Measurements from ENCODE around the gene KASH5. TPM values are rescaled to one million over a fixed set of nuclear protein-coding genes. Genes with fewer than 3 reads are reported as not detected.
"Not testable (repeated sequence)": the region's sequence is repeated elsewhere in the genome, so short reads cannot be mapped to it uniquely, and the experiment has no call there.

The KASH5 gene
- total and polyA plus RNA-seq, 4 experiments from 2014 or later = 0.23 to 0.69 TPM; not detected in 2

DNA sequence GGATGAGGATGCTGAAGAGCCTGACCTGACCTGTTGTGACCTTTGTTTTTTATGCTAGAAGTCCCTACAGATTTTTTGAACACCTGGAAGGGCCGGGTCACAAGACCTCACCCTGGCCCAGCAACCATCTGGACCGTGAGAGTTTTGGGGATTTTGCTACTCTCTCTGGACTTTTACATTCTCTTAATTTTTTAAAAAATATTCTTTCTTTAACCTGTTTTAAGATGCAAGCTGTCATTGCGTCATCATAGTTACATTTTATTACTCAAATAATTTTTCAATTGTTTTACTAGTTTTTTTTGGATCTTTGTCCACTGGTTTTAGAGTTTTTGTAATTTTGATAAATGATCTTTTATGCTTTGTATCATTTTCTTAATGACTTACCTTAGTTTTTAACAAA lies 16.9 kb upstream of the KASH5 start:
- intact Hi-C loops (cut with micrococcal nuclease) = no loop called here
- no peaks in the 10 kb centered on the region for H3K4me1 ChIP-seq (ENCODE audit: insufficient read depth, low read length)
- H3K36me3 Mint-ChIP-seq = no peaks in the 10 kb centered on the region
- CTCF ChIA-PET (ENCODE audit: partially characterized antibody) = no interaction called here
- peaks cover 0 to 12% (median 6%) of the 10 kb centered on the region in 8 donors for H3K9me3 Mint-ChIP-seq
- no peak overlapping the region for H3K27ac ChIP-seq (ENCODE audit: low read depth, low read length)
- DNase-seq = no peak
- POLR2A ChIA-PET (ENCODE audit: partially characterized antibody) = no interaction called here
- H3K9me3 ChIP-seq (ENCODE audit: control insufficient read depth in 1 of 2, low read length in 2 of 2) = peaks cover 0 to 6% of the 10 kb centered on the region in 2 donors
- no peaks in the 10 kb centered on the region for H3K36me3 ChIP-seq (ENCODE audit: insufficient read depth, low read length)
- no peaks in the 10 kb centered on the region for H3K4me1 Mint-ChIP-seq
- no peak overlapping the region for H3K4me3 Mint-ChIP-seq
- peaks cover 5 to 6% of the 10 kb centered on the region in 2 donors for H3K27me3 Mint-ChIP-seq
- H3K27me3 ChIP-seq (ENCODE audit: insufficient read depth, low read length) = no peaks in the 10 kb centered on the region
- no peak overlapping the region for H3K27ac Mint-ChIP-seq
- no peak overlapping the region for H3K4me3 ChIP-seq (ENCODE audit: low read length in 2 of 2)

- H3K4me1 ChIP-seq (ENCODE audit: insufficient read depth, low read length); H3K36me3 Mint-ChIP-seq; H3K9me3 ChIP-seq (ENCODE audit: control insufficient read depth in 1 of 2, low read length in 2 of 2); H3K27me3 ChIP-seq (ENCODE audit: insufficient read depth, low read length); H3K27ac ChIP-seq (ENCODE audit: low read depth, low read length); H3K4me1 Mint-ChIP-seq; POLR2A ChIA-PET (ENCODE audit: partially characterized antibody); H3K27me3 Mint-ChIP-seq; intact Hi-C loops (cut with micrococcal nuclease); H3K27ac Mint-ChIP-seq; H3K4me3 ChIP-seq (ENCODE audit: low read length in 2 of 2); DNase-seq; H3K4me3 Mint-ChIP-seq; H3K36me3 ChIP-seq (ENCODE audit: insufficient read depth, low read length): not testable (repeated sequence)
- CTCF ChIA-PET (ENCODE audit: partially characterized antibody) = interaction anchor here (1.1 kb wide), 1 partner anchor 276 kb away, joined by 3 read pairs; no protein-coding TSS in a partner anchor
- H3K9me3 Mint-ChIP-seq = peaks cover 0 to 12% (median 6%) of the 10 kb centered on the region in 8 donors
Observed at GRCh38 chr19:49373174-49373573, 14.9 kb upstream of the KASH5 start.

DNA sequence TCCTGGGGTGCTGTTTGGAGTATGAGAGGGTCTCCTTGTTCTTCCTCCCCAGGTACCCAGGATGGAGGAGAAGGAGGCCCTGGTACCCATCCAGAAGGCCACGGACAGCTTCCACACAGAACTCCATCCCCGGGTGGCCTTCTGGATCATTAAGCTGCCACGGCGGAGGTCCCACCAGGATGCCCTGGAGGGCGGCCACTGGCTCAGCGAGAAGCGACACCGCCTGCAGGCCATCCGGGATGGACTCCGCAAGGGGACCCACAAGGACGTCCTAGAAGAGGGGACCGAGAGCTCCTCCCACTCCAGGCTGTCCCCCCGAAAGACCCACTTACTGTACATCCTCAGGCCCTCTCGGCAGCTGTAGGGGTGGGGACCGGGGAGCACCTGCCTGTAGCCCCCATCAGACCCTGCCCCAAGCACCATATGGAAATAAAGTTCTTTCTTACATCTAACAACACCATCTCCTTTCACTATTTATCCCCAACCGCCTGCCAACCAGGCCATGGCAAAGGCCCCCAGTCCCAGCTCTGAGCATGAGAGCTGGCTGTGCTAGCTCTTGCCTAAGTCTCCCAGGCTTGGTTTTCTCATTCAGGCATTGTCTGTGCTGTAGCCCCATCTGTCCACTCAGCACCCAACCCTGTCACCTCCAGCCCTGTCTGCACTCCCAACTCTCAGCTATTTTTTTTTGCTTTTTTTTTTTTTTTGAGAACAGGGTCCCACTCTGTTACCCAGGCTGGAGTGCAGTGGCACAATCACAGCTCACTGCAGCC lies 13.2 kb upstream of the KASH5 start:
- H3K36me3 Mint-ChIP-seq = no peaks in the 10 kb centered on the region
- no peak for DNase-seq

GRCh38 chr19:49378512-49378911 lies 9.5 kb upstream of the KASH5 start:
- POLR2A ChIA-PET (ENCODE audit: partially characterized antibody) = no interaction called here
- Mint-ChIP-seq H3K27me3 (peaks cover 4 to 6% of the 10 kb centered on the region in 2 donors), H3K36me3 (peaks cover 0 to under 1% of the 10 kb centered on the region in 2 donors), H3K27ac (no peak overlapping the region), H3K9me3 (peaks cover 0 to 11% (median 8%) of the 10 kb centered on the region in 8 donors), H3K4me1 (no peaks in the 10 kb centered on the region), H3K4me3 (no peak overlapping the region)
- intact Hi-C loops (cut with micrococcal nuclease) = no loop called here
- CTCF ChIA-PET (ENCODE audit: partially characterized antibody) = interaction anchor here (1.0 kb wide), 1 partner anchor 45 kb away, joined by 4 read pairs; no protein-coding TSS in a partner anchor
- Histone ChIP-seq H3K36me3 (ENCODE audit: insufficient read depth, low read length) (no peaks in the 10 kb centered on the region), H3K9me3 (ENCODE audit: control insufficient read depth in 1 of 2, low read length in 2 of 2) (peaks cover 0 to 4% of the 10 kb centered on the region in 2 donors), H3K4me1 (ENCODE audit: insufficient read depth, low read length) (no peaks in the 10 kb centered on the region), H3K27me3 (ENCODE audit: insufficient read depth, low read length) (no peaks in the 10 kb centered on the region), H3K4me3 (ENCODE audit: low read length in 2 of 2) (no peak overlapping the region), H3K27ac (ENCODE audit: low read depth, low read length) (no peak overlapping the region)
- DNase-seq = no peak

More for the DNA sequence above, 13.2 kb upstream of the KASH5 start:
- Histone ChIP-seq H3K36me3 (ENCODE audit: insufficient read depth, low read length) (no peaks in the 10 kb centered on the region), H3K9me3 (ENCODE audit: control insufficient read depth in 1 of 2, low read length in 2 of 2) (peaks cover 0 to under 1% of the 10 kb centered on the region in 2 donors), H3K4me3 (ENCODE audit: low read length in 2 of 2) (no peak overlapping the region), H3K27me3 (ENCODE audit: insufficient read depth, low read length) (no peaks in the 10 kb centered on the region), H3K27ac (ENCODE audit: low read depth, low read length) (no peak overlapping the region), H3K4me1 (ENCODE audit: insufficient read depth, low read length) (no peaks in the 10 kb centered on the region)
- Mint-ChIP-seq H3K9me3 (peaks cover 0 to 2% (median 0%) of the 10 kb centered on the region in 8 donors), H3K27me3 (peaks cover 4 to 10% of the 10 kb centered on the region in 2 donors), H3K4me1 (no peaks in the 10 kb centered on the region), H3K27ac (peak overlapping the region in 1 of 7 donors; percentile 63), H3K4me3 (no peak overlapping the region)
- intact Hi-C loops (cut with micrococcal nuclease) = no loop called here
- CTCF ChIA-PET (ENCODE audit: partially characterized antibody) = interaction anchor here (0.6 to 1.9 kb wide), 3 partner anchors 9 to 172 kb away, joined by 3 to 5 read pairs (median 3); no protein-coding TSS in a partner anchor
- POLR2A ChIA-PET (ENCODE audit: partially characterized antibody) = no interaction called here

DNA sequence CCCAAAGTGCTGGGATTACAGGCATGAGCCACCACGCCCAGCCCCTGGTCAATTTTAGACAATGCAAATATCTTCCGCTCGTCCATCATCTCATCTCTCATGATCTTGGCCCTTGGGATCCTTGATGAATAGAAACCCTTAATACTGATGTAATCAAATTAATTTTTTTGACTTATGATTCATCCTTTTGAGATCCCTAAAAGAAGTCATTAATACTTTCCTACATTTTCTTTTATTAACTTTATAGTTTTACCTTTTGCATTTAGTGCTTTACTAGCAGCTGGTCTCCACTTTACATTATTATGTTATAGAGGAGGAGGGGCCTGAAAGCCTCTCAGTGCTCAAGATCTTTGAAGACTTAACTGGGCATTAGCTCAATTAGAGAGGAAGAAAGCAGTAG lies 7.7 kb upstream of the KASH5 start:
- Histone ChIP-seq H3K27me3 (ENCODE audit: insufficient read depth, low read length) (no peaks in the 10 kb centered on the region), H3K36me3 (ENCODE audit: insufficient read depth, low read length) (no peaks in the 10 kb centered on the region), H3K4me1 (ENCODE audit: insufficient read depth, low read length) (no peaks in the 10 kb centered on the region), H3K27ac (ENCODE audit: low read depth, low read length) (no peak overlapping the region), H3K9me3 (ENCODE audit: control insufficient read depth in 1 of 2, low read length in 2 of 2) (peaks cover 0 to 4% of the 10 kb centered on the region in 2 donors), H3K4me3 (ENCODE audit: low read length in 2 of 2) (no peak overlapping the region)
- DNase-seq = no peak
- ChIA-PET CTCF (ENCODE audit: partially characterized antibody) (interaction anchor here (1.8 kb wide), 1 partner anchor 90 kb away, joined by 6 read pairs; no protein-coding TSS in a partner anchor), POLR2A (ENCODE audit: partially characterized antibody) (no interaction called here)
- Mint-ChIP-seq H3K4me1 (no peaks in the 10 kb centered on the region), H3K27ac (no peak overlapping the region), H3K27me3 (peaks cover 6 to 7% of the 10 kb centered on the region in 2 donors), H3K9me3 (peaks cover 0 to 11% (median 8%) of the 10 kb centered on the region in 8 donors), H3K36me3 (peaks cover 0 to 1% of the 10 kb centered on the region in 2 donors), H3K4me3 (no peak overlapping the region)
- intact Hi-C loops (cut with micrococcal nuclease) = no loop called here

DNA sequence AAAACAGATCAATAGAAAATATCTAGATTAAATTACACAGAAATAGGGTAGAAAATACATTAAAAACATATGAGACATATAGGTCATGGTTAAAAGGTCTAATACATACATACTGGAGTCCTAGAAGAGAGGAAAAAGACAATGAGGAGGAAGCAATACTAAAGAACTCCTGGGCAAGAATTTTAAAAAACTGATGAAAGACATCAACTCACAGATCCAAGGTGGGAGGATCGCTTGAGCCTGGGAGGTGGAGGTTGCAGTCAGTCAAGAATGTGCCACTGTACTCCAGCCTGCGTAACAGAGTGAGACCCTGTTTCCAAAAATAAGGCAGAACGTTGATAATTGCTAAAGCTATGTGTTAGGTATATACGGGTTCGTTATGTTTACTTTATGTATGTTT lies 5.4 kb upstream of the KASH5 start:
- ChIA-PET CTCF (ENCODE audit: partially characterized antibody) (interaction anchor here (0.6 kb wide), 1 partner anchor 88 kb away, joined by 3 read pairs; no protein-coding TSS in a partner anchor), POLR2A (ENCODE audit: partially characterized antibody) (interaction anchor here (1.0 kb wide), 1 partner anchor 47 kb away, joined by 3 read pairs; the partner anchor contains the start of gene CD37)
- peaks cover 0 to 4% of the 10 kb centered on the region in 2 donors for H3K9me3 ChIP-seq (ENCODE audit: control insufficient read depth in 1 of 2, low read length in 2 of 2)
- H3K4me1 ChIP-seq (ENCODE audit: insufficient read depth, low read length) = peaks cover 3% of the 10 kb centered on the region
- H3K9me3 Mint-ChIP-seq = peaks cover 0 to 11% (median 8%) of the 10 kb centered on the region in 8 donors
- no peak overlapping the region for H3K4me3 ChIP-seq (ENCODE audit: low read length in 2 of 2)
- peak overlapping the region in 1 of 8 donors; percentile 17 for H3K4me3 Mint-ChIP-seq
- H3K27ac ChIP-seq (ENCODE audit: low read depth, low read length) = no peak overlapping the region
- peaks cover 0 to 5% (median 0%) of the 10 kb centered on the region in 4 donors for H3K4me1 Mint-ChIP-seq
- intact Hi-C loops (cut with micrococcal nuclease) = no loop called here
- H3K36me3 Mint-ChIP-seq = peaks cover 0 to 1% of the 10 kb centered on the region in 2 donors
- H3K27me3 ChIP-seq (ENCODE audit: insufficient read depth, low read length) = no peaks in the 10 kb centered on the region
- H3K27me3 Mint-ChIP-seq = peaks cover 2 to 5% of the 10 kb centered on the region in 2 donors
- H3K27ac Mint-ChIP-seq = no peak overlapping the region
- no peak for DNase-seq
- no peaks in the 10 kb centered on the region for H3K36me3 ChIP-seq (ENCODE audit: insufficient read depth, low read length)

GRCh38 chr19:49383599-49383998 lies 4.5 kb upstream of the KASH5 start:
- H3K27me3 ChIP-seq (ENCODE audit: insufficient read depth, low read length) = no peaks in the 10 kb centered on the region
- no peak overlapping the region for H3K4me3 Mint-ChIP-seq
- H3K9me3 ChIP-seq (ENCODE audit: control insufficient read depth in 1 of 2, low read length in 2 of 2) = peaks cover 0 to 4% of the 10 kb centered on the region in 2 donors
- H3K27ac ChIP-seq (ENCODE audit: low read depth, low read length) = no peak overlapping the region
- no peak overlapping the region for H3K4me3 ChIP-seq (ENCODE audit: low read length in 2 of 2)
- ChIA-PET POLR2A (ENCODE audit: partially characterized antibody) (interaction anchor here (1.0 kb wide), 1 partner anchor 48 kb away, joined by 3 read pairs; the partner anchor contains the start of gene CD37), CTCF (ENCODE audit: partially characterized antibody) (interaction anchor here (0.8 to 1.1 kb wide), 2 partner anchors 8 to 90 kb away, joined by 3 read pairs; no protein-coding TSS in a partner anchor)
- H3K9me3 Mint-ChIP-seq = peaks cover 0 to 11% (median 8%) of the 10 kb centered on the region in 8 donors
- intact Hi-C loops (cut with micrococcal nuclease) = no loop called here
- H3K4me1 Mint-ChIP-seq = peaks cover 0 to 11% (median under 1%) of the 10 kb centered on the region in 4 donors
- peaks cover 11% of the 10 kb centered on the region for H3K4me1 ChIP-seq (ENCODE audit: insufficient read depth, low read length)
- no peaks in the 10 kb centered on the region for H3K36me3 ChIP-seq (ENCODE audit: insufficient read depth, low read length)
- H3K36me3 Mint-ChIP-seq = peaks cover 0 to 1% of the 10 kb centered on the region in 2 donors
- DNase-seq = no peak
- H3K27me3 Mint-ChIP-seq = peaks cover 0 to 5% of the 10 kb centered on the region in 2 donors
- H3K27ac Mint-ChIP-seq = no peak overlapping the region

All from CD4-positive, alpha-beta memory T cell (primary cell).